Measurements from ENCODE around the gene OSBPL5. TPM values are rescaled to one million over a fixed set of nuclear protein-coding genes. Genes with fewer than 3 reads are reported as not detected.

Gene OSBPL5
- total RNA-seq, 4 donors from 2014 or later = 59.6 to 119 (median 71.7) TPM

DNA sequence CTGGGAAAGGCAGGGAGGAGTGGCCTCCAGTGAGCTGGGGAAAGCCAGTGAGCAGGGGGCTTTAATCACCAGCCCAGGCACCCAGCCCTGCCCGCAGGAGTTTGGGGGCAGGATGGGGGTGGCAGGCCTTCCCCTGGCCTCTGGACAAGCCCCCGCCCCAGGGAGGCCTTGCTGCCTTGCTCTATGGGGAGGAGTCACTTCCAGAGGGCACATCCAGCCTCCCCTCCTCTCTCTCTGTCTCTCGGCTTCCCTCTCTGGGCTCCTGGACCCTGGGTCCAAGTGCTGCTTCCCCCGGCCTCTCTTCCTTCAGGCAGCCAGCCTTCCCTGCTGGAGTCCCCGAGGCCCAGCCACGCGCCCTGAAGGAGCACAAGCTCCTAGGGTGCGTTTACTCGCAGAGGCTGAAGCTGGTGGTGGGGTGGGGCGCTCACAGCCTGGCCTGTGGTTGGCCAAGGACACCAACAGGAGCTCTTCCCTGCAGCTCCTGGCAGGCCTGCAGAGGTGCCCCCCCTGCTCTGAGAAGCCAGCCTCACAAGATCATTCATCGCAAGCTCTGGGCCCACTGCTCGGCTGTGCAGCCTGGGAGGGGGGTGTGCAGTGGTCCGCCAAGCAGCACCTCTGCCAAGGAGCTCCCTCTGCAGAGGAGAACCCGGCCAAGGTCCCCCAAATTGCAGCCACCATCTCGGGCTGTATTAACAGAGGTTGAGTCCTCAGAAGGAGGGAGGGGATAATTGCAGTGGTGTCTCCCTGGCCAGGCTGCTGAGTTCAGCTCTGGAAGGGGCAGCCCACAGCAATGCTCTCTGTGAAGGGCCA is 25.4 kb downstream of the OSBPL5 start:
- peaks cover 23 to 84% (median 67%) of the 10 kb centered on the region in 4 donors for H3K4me1 ChIP-seq
- intact Hi-C loops (cut with DNase I) = no loop called here
- 74% methylated on average over 10 of the region's 15 CpGs for WGBS
- H3K4me3 ChIP-seq = no peak overlapping the region
- H3K27ac ChIP-seq (replicated peaks in 1 of 4) = peak overlapping the region in 1 of 4 donors; percentile 48
- no peak for DNase-seq (ENCODE audit: extremely low spot score)
- H3K36me3 ChIP-seq = peaks cover 0 to 6% (median 3%) of the 10 kb centered on the region in 4 donors
- H3K27me3 ChIP-seq = no peaks in the 10 kb centered on the region
- H3K9me3 ChIP-seq = no peaks in the 10 kb centered on the region
- TF ChIP-seq POLR2A (IDR thresholded peaks at IDR 0.05; ENCODE audit: low read depth) = no peak
- TF ChIP-seq, protein P1, sequence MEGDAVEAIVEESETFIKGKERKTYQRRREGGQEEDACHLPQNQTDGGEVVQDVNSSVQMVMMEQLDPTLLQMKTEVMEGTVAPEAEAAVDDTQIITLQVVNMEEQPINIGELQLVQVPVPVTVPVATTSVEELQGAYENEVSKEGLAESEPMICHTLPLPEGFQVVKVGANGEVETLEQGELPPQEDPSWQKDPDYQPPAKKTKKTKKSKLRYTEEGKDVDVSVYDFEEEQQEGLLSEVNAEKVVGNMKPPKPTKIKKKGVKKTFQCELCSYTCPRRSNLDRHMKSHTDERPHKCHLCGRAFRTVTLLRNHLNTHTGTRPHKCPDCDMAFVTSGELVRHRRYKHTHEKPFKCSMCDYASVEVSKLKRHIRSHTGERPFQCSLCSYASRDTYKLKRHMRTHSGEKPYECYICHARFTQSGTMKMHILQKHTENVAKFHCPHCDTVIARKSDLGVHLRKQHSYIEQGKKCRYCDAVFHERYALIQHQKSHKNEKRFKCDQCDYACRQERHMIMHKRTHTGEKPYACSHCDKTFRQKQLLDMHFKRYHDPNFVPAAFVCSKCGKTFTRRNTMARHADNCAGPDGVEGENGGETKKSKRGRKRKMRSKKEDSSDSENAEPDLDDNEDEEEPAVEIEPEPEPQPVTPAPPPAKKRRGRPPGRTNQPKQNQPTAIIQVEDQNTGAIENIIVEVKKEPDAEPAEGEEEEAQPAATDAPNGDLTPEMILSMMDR (IDR thresholded peaks at IDR 0.05) = no peak
- no peak for TF ChIP-seq EP300 (IDR thresholded peaks at IDR 0.05)
- TF ChIP-seq POLR2AphosphoS5 (IDR thresholded peaks at IDR 0.05) = no peak

DNA sequence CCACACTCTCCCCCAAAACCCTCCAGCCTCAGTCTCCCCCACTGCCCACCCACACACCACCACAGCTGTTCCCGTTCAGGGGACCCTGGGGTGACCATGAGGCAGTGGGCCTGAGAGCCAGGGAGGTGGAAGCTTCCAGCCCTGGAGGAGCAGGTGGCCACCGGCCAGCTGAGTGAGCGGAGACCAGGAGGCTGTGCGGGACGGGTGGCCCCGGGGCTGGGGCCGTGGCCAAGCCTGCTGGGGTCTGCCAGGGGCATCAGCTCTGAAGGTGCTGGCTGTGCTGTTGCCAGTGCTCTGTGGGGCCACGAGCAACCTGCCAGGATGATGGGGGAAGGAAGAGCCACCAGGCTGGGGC is 26.0 kb downstream of the OSBPL5 start:
- 33% methylated on average over 1 of the region's 8 CpGs for WGBS
- Histone ChIP-seq H3K36me3 (peaks cover 0 to 6% (median 2%) of the 10 kb centered on the region in 4 donors), H3K27me3 (no peaks in the 10 kb centered on the region), H3K9me3 (no peaks in the 10 kb centered on the region), H3K27ac (replicated peaks in 1 of 4) (peak overlapping the region in 1 of 4 donors; percentile 48), H3K4me1 (peaks cover 29 to 83% (median 69%) of the 10 kb centered on the region in 4 donors), H3K4me3 (no peak overlapping the region)
- no peak for DNase-seq (ENCODE audit: extremely low spot score)
- intact Hi-C loops (cut with DNase I) = no loop called here
- TF ChIP-seq, protein P1 (IDR thresholded peaks at IDR 0.05) = no peak
- no peak for TF ChIP-seq EP300 (IDR thresholded peaks at IDR 0.05)
- TF ChIP-seq POLR2AphosphoS5 (IDR thresholded peaks at IDR 0.05) = no peak
- no peak for TF ChIP-seq POLR2A (IDR thresholded peaks at IDR 0.05; ENCODE audit: low read depth)

DNA sequence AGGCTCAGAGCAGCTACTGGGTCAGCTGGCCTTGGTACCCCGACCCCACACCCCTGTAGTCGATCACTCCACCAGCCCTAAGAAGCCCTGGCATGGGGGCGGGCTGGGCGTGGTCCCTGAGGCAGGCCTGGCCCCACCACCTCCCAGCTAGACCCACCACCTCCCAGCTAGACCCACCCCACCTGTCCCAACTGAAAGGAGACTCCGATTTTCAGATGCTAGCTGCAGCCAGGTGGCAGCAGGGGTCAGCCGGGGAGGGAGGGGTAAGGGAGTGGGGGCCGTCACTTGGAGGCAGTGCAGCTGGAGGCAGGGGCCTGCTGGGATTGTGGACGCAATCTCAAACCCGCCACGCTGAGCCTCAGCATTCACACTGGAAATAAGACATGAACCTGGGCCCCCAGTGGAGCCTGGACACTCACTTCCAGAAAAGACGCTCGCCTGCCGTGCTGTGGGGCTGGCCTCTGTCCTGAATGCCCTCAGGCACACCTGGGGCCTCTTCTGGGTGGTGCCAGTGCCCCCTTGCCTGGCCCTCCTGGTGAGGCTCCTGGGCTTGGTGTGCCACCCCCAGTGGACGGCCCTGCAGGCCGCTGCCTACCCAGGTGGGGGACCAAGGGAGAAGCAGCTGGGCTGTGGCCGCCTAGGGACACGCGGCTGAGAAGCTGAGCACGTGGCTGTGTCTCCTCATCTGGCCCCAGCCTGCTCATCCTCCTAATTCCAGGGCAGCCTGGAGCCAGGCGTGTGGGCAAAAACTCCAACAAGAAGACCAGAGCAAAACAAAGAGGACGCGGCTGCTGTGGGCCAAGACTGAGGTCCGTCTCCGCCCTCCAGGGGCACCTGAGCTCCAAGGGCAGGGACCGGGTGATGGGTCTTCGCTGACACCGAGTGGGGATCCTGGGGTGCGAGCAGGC is 26.7 kb downstream of the OSBPL5 start:
- no peaks in the 10 kb centered on the region for H3K27me3 ChIP-seq
- no peak overlapping the region for H3K4me3 ChIP-seq
- H3K27ac ChIP-seq (replicated peaks in 1 of 4) = peak overlapping the region in 1 of 4 donors; percentile 48
- H3K4me1 ChIP-seq = peaks cover 31 to 77% (median 67%) of the 10 kb centered on the region in 4 donors
- no peak for DNase-seq (ENCODE audit: extremely low spot score)
- H3K36me3 ChIP-seq = no peaks in the 10 kb centered on the region
- intact Hi-C loops (cut with DNase I) = no loop called here
- TF ChIP-seq, protein P1 (IDR thresholded peaks at IDR 0.05) = no peak
- TF ChIP-seq POLR2AphosphoS5 (IDR thresholded peaks at IDR 0.05) (no peak), POLR2A (IDR thresholded peaks at IDR 0.05; ENCODE audit: low read depth) (no peak), EP300 (IDR thresholded peaks at IDR 0.05) (no peak)
- 78% methylated on average over 15 of the region's 28 CpGs for WGBS
- no peaks in the 10 kb centered on the region for H3K9me3 ChIP-seq

DNA sequence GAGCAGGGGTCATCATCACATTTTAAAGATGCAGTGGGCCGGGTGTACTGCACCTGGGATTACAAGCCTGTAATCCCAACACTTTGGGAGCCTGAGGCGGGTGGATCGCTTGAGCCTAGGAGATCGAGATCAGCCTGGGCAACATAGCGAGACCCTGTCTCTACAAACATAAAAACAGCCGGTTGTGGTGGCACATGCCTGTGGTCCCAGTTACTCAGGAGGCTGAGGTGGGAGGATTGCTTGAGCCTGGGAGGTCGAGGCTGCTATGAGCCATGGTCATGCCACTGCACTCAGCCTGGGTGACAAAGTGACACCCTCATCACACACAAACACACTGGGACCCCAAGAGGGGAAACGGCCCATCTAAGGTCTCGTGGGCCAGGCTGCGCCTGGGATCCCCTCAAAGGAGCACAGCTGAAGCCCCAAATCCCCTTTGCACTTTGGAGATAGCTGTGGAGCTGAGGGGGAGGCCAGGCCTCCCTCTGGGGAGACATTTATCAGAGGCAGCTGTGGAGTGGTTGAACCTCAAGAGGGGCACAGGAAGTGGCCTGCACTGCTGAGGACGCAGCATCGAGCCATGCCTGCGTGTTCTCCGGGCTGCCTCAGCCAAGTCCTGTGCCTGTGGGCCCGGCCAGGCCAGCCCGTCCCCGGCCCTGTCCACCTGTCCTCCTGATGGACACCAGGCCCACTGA is 27.5 kb downstream of the OSBPL5 start:
- intact Hi-C loops (cut with DNase I) = no loop called here
- H3K36me3 ChIP-seq = no peaks in the 10 kb centered on the region
- TF ChIP-seq POLR2A (IDR thresholded peaks at IDR 0.05; ENCODE audit: low read depth) (no peak), EP300 (IDR thresholded peaks at IDR 0.05) (no peak), POLR2AphosphoS5 (IDR thresholded peaks at IDR 0.05) (no peak)
- TF ChIP-seq, protein P1 (IDR thresholded peaks at IDR 0.05) = no peak
- no peak overlapping the region for H3K4me3 ChIP-seq
- H3K27ac ChIP-seq (replicated peaks in 1 of 4) = peak overlapping the region in 1 of 4 donors; percentile 48
- no peak for DNase-seq (ENCODE audit: extremely low spot score)
- 77% methylated on average over 10 of the region's 17 CpGs for WGBS
- H3K4me1 ChIP-seq = peaks cover 31 to 73% (median 66%) of the 10 kb centered on the region in 4 donors
- no peaks in the 10 kb centered on the region for H3K27me3 ChIP-seq
- no peaks in the 10 kb centered on the region for H3K9me3 ChIP-seq
